Thyroid gland (tissue), 4 donors: ENCODE measurements around the gene BDH1. TPM values are rescaled to one million over a fixed set of nuclear protein-coding genes. Genes with fewer than 3 reads are reported as not detected.
A peak's percentile ranks its signal among the peaks of the same experiment; 100 is the strongest.

Experiments used
- DNase-seq, 2 donors: peaks; one replicate each; pipeline ENCODE4 v3.0.0-alpha.2; 2019
- H3K27ac ChIP-seq, 3 donors: fragments of 200-600 bp; sonication (generic); 1 replicate in 2 of 3; 2 replicates in 1 of 3; pipeline ENCODE4 v1.5.1; 2016 to 2019; ENCODE audit warnings: mild to moderate bottlenecking in 1 of 3, moderate library complexity in 1 of 3
- H3K27me3 ChIP-seq: fragments of 200-600 bp; sonication (generic); one replicate; pipeline ENCODE4 v1.5.1; 2019
- H3K36me3 ChIP-seq, 2 donors: fragments of 200-600 bp; sonication (generic); one replicate each; pipeline ENCODE4 v1.5.1; 2016 to 2019
- H3K4me1 ChIP-seq, 2 donors: fragments of 200-600 bp; sonication (generic); one replicate each; pipeline ENCODE4 v1.5.1; 2017 to 2019
- H3K4me3 ChIP-seq, 3 donors: fragments of 200-600 bp; sonication (generic); replicated peaks in 1 of 3; 1 replicate in 2 of 3; 2 replicates in 1 of 3; pipeline ENCODE4 v1.5.1; 2016; ENCODE audit warnings: mild to moderate bottlenecking in 1 of 3
- H3K9me3 ChIP-seq: fragments of 200-600 bp; sonication (generic); one replicate; pipeline ENCODE4 v1.5.1; 2017
- CTCF ChIP-seq, 6 experiments: fragments of 200-600 bp in 3 of 6; fragments of 450-650 bp in 3 of 6; sonication (generic) in 3 of 6; IDR thresholded peaks; one replicate each; pipeline ENCODE4 v1.5.1; 2016 to 2019; ENCODE audit warnings: antibody characterized with exemption in 6 of 6, mild to moderate bottlenecking in 2 of 6, inconsistent platforms in 1 of 6, moderate library complexity in 1 of 6
- POLR2A ChIP-seq, 2 donors: fragments of 450-650 bp; IDR thresholded peaks; one replicate each; pipeline ENCODE4 v1.6.1; 2017; ENCODE audit warnings: antibody characterized with exemption in 2 of 2, mild to moderate bottlenecking in 2 of 2, moderate library complexity in 1 of 2
- WGBS, 2 donors: methylation state at CpG; one replicate each; pipeline ENCODE4 v1.1.5; 2017; 5-methylcytosine and 5-hydroxymethylcytosine counted together
- intact Hi-C: fragments of 100-400 bp; cut with DNase I; formaldehyde crosslinking; loops from one replicate; pipeline ENCODE4 v1.15.1; 2023
- small RNA-seq: library from RNA; depleted of rRNA; stranded (forward); fragments of <200 nt; gene quantifications from one replicate; pipeline ENCODE3, GENCODE V24; 2016
- total RNA-seq, 4 donors: library from RNA; depleted of rRNA; stranded (reverse); fragments of >200 nt; gene quantifications; one replicate each; pipeline ENCODE4 v1.2.3, GENCODE V29; 2016

Gene BDH1
- total RNA-seq, 4 donors from 2014 or later: 37.1 to 83.1 (median 57.8) TPM

GRCh38 chr3:197464794-197465193, 91.0 kb downstream of the BDH1 start:
- WGBS, 2 donors: 87% methylated on average over 9 of the region's 9 CpGs
- Histone ChIP-seq H3K9me3 (no peaks in the 10 kb centered on the region), H3K4me1 (peaks cover 7 to 11% of the 10 kb centered on the region in 2 donors), H3K4me3 (no peak overlapping the region), H3K36me3 (no peaks in the 10 kb centered on the region), H3K27me3 (no peaks in the 10 kb centered on the region), H3K27ac (peak overlapping the region in 2 of 3 donors; percentile 20 to 35)
- TF ChIP-seq POLR2A (IDR thresholded peaks at IDR 0.05) (no peak), CTCF (IDR thresholded peaks at IDR 0.05) (no peak)
- intact Hi-C loops: no loop called here
- no peak for DNase-seq

DNA sequence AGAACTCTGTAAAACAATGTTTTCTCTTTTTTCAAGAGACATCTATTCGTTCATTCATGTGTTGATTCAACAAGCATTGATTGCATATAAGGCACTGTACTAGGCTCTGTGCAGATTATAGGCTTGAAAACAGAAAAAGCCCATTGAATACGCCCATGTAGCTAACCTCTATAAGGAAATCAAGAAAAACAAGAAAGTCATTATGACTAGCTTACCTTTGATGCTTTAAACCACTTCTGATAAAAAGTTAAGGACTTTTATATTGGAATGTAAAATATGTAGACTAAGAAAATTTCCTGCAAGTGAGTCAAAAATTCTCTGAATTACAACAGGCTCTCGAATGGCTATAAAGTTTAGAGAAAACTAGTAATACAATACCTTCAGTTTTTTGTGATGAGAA, 92.5 kb downstream of the BDH1 start:
- DNase-seq: no peak
- 53 to 60% methylated on average over 3 of the region's 3 CpGs for WGBS, 2 donors

GRCh38 chr3:197462808-197463207, 93.0 kb downstream of the BDH1 start:
- intact Hi-C loops: no loop called here
- peaks cover 5 to 7% of the 10 kb centered on the region in 2 donors for H3K4me1 ChIP-seq
- no peak for TF ChIP-seq POLR2A (IDR thresholded peaks at IDR 0.05)
- no peak for TF ChIP-seq CTCF (IDR thresholded peaks at IDR 0.05)
- no peaks in the 10 kb centered on the region for H3K27me3 ChIP-seq
- WGBS, 2 donors: 83 to 89% methylated on average over 7 of the region's 7 CpGs
- no peaks in the 10 kb centered on the region for H3K36me3 ChIP-seq
- DNase-seq: no peak
- peak overlapping the region in 1 of 3 donors; percentile 20 for H3K27ac ChIP-seq
- no peaks in the 10 kb centered on the region for H3K9me3 ChIP-seq
- no peak overlapping the region for H3K4me3 ChIP-seq

More for the DNA sequence above, 92.5 kb downstream of the BDH1 start:
- Histone ChIP-seq H3K9me3 (no peaks in the 10 kb centered on the region), H3K4me3 (no peak overlapping the region), H3K27me3 (no peaks in the 10 kb centered on the region), H3K27ac (peak overlapping the region in 2 of 3 donors; percentile 8 to 20), H3K4me1 (peaks cover 5 to 7% of the 10 kb centered on the region in 2 donors), H3K36me3 (no peaks in the 10 kb centered on the region)
- TF ChIP-seq POLR2A (IDR thresholded peaks at IDR 0.05) (no peak), CTCF (IDR thresholded peaks at IDR 0.05) (no peak)
- intact Hi-C loops: no loop called here

GRCh38 chr3:197460639-197461038, 95.1 kb downstream of the BDH1 start:
- Histone ChIP-seq H3K4me3 (no peak overlapping the region), H3K27ac (no peak overlapping the region), H3K27me3 (no peaks in the 10 kb centered on the region), H3K4me1 (peaks cover 14 to 20% of the 10 kb centered on the region in 2 donors), H3K9me3 (no peaks in the 10 kb centered on the region), H3K36me3 (no peaks in the 10 kb centered on the region)
- TF ChIP-seq POLR2A (IDR thresholded peaks at IDR 0.05) (no peak), CTCF (IDR thresholded peaks at IDR 0.05) (no peak)
- 70 to 82% methylated on average over 6 of the region's 6 CpGs for WGBS, 2 donors
- DNase-seq: no peak
- intact Hi-C loops: no loop called here

DNA sequence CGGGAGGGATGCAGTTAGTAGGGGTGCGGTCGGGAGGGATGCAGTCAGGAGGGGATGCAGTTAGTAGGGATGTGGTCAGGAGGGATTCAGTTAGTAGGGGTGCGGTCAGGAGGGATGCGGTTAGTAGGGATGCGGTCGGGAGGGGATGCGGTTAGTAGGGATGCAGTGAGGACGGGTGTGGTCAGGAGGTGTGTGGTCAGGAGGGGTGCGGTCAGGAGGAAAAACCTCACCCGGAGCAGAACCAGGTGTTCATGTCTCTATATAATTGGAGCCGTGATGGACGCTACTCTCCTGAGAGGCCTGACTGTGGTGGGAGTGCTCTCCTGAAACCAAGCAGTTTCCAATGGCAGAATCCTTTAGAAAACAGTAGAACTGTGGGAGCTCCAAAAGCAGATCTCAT, 95.8 kb downstream of the BDH1 start:
- no peaks in the 10 kb centered on the region for H3K27me3 ChIP-seq
- H3K9me3 ChIP-seq: no peaks in the 10 kb centered on the region
- intact Hi-C loops: no loop called here
- 80 to 95% methylated on average over 11 to 13 of the region's 13 CpGs for WGBS, 2 donors
- TF ChIP-seq CTCF (IDR thresholded peaks at IDR 0.05): no peak
- TF ChIP-seq POLR2A (IDR thresholded peaks at IDR 0.05): no peak
- no peak for DNase-seq
- H3K4me1 ChIP-seq: peaks cover 14 to 20% of the 10 kb centered on the region in 2 donors
- H3K4me3 ChIP-seq: no peak overlapping the region
- no peak overlapping the region for H3K27ac ChIP-seq
- no peaks in the 10 kb centered on the region for H3K36me3 ChIP-seq

Small RNAs within 50 kb of the gene (small RNA-seq; reads per million reads assigned to genes)
- not detected for gene AC132008.1

Other genes with a start within 250 kb of the BDH1 start
- 10 to 100 TPM; 36.8 to 56.7 (median 46.4) TPM for gene RUBCN, start 180.9 kb upstream of the BDH1 start, total RNA-seq
- 10 to 100 TPM; 34.2 to 46.2 (median 40.3) TPM for gene FYTTD1, start 193.9 kb upstream of the BDH1 start, total RNA-seq
- 10 to 100 TPM; 36.7 to 68.3 (median 54.9) TPM for gene LRCH3, start 235.3 kb upstream of the BDH1 start, total RNA-seq